ENCODE results near the gene OMD. TPM values are rescaled to one million over a fixed set of nuclear protein-coding genes. Genes with fewer than 3 reads are reported as not detected.

OMD gene
- total RNA-seq, 1 donor from 2014 or later: not detected

GRCh38 chr9:92457576-92457975 is 33.3 kb upstream of the OMD start:
- H3K36me3 Mint-ChIP-seq (ENCODE audit: low read depth): no peaks in the 10 kb centered on the region
- no peak overlapping the region for H3K27ac Mint-ChIP-seq (ENCODE audit: unreplicated experiment)
- H3K4me3 Mint-ChIP-seq: no peak overlapping the region
- TF ChIP-seq CTCF (conservative IDR thresholded peaks at IDR 0.05): no peak
- H3K27me3 Mint-ChIP-seq (ENCODE audit: low read depth): no peaks in the 10 kb centered on the region
- H3K9me3 Mint-ChIP-seq: no peaks in the 10 kb centered on the region
- DNase-seq (ENCODE audit: low read depth, low spot score): no peak
- no peaks in the 10 kb centered on the region for H3K4me1 Mint-ChIP-seq

GRCh38 chr9:92455217-92455616 is 30.9 kb upstream of the OMD start:
- TF ChIP-seq CTCF (conservative IDR thresholded peaks at IDR 0.05): peak; percentile 33
- H3K27ac Mint-ChIP-seq (ENCODE audit: unreplicated experiment): no peak overlapping the region
- DNase-seq (ENCODE audit: low read depth, low spot score): no peak
- H3K27me3 Mint-ChIP-seq (ENCODE audit: low read depth): no peaks in the 10 kb centered on the region
- no peaks in the 10 kb centered on the region for H3K9me3 Mint-ChIP-seq
- no peaks in the 10 kb centered on the region for H3K36me3 Mint-ChIP-seq (ENCODE audit: low read depth)
- H3K4me3 Mint-ChIP-seq: no peak overlapping the region
- H3K4me1 Mint-ChIP-seq: no peaks in the 10 kb centered on the region

- H3K9me3 Mint-ChIP-seq: no peaks in the 10 kb centered on the region
- H3K27me3 Mint-ChIP-seq (ENCODE audit: low read depth): no peaks in the 10 kb centered on the region
- DNase-seq (ENCODE audit: low read depth, low spot score): no peak
- H3K4me3 Mint-ChIP-seq: no peak overlapping the region
- no peak overlapping the region for H3K27ac Mint-ChIP-seq (ENCODE audit: unreplicated experiment)
- no peaks in the 10 kb centered on the region for H3K4me1 Mint-ChIP-seq
- no peak for TF ChIP-seq CTCF (conservative IDR thresholded peaks at IDR 0.05)
- H3K36me3 Mint-ChIP-seq (ENCODE audit: low read depth): peaks cover 2% of the 10 kb centered on the region
Observed at GRCh38 chr9:92446536-92446935, 22.3 kb upstream of the OMD start.

GRCh38 chr9:92444841-92445240 is 20.6 kb upstream of the OMD start:
- Mint-ChIP-seq H3K9me3 (no peaks in the 10 kb centered on the region), H3K4me1 (no peaks in the 10 kb centered on the region), H3K27me3 (ENCODE audit: low read depth) (no peaks in the 10 kb centered on the region), H3K27ac (ENCODE audit: unreplicated experiment) (no peak overlapping the region), H3K4me3 (no peak overlapping the region), H3K36me3 (ENCODE audit: low read depth) (peaks cover 2% of the 10 kb centered on the region)
- TF ChIP-seq CTCF (conservative IDR thresholded peaks at IDR 0.05): no peak
- DNase-seq (ENCODE audit: low read depth, low spot score): no peak

- Mint-ChIP-seq H3K9me3 (no peaks in the 10 kb centered on the region), H3K36me3 (ENCODE audit: low read depth) (no peaks in the 10 kb centered on the region), H3K27ac (ENCODE audit: unreplicated experiment) (no peak overlapping the region), H3K4me1 (no peaks in the 10 kb centered on the region), H3K4me3 (no peak overlapping the region), H3K27me3 (ENCODE audit: low read depth) (no peaks in the 10 kb centered on the region)
- DNase-seq (ENCODE audit: low read depth, low spot score): no peak
- TF ChIP-seq CTCF (conservative IDR thresholded peaks at IDR 0.05): no peak
Observed at GRCh38 chr9:92440751-92441046, 16.4 kb upstream of the OMD start.

All from neural crest cell (in vitro differentiated cells).